GM03348 (cell line): ENCODE measurements around the gene RAPGEF6.

Experiments used
- DNase-seq: peaks from one replicate; pipeline ENCODE4 v3.0.0; 2012; ENCODE audit warnings: low spot score

RAPGEF6 gene

GRCh38 chr5:131541762-131542161, 93.3 kb downstream of the RAPGEF6 start:
- no peak for DNase-seq

GRCh38 chr5:131541071-131541470, 94.0 kb downstream of the RAPGEF6 start:
- no peak for DNase-seq

- no peak for DNase-seq
Observed at GRCh38 chr5:131539251-131539650, 95.8 kb downstream of the RAPGEF6 start.

GRCh38 chr5:131538177-131538593, 96.8 kb downstream of the RAPGEF6 start:
- DNase-seq = no peak

- DNase-seq = no peak
Observed at GRCh38 chr5:131536850-131537448, 98.1 kb downstream of the RAPGEF6 start.

GRCh38 chr5:131536211-131536826, 98.7 kb downstream of the RAPGEF6 start:
- DNase-seq = no peak

- DNase-seq = no peak
Observed at GRCh38 chr5:131534974-131535373, 100.1 kb downstream of the RAPGEF6 start.

GRCh38 chr5:131533836-131534235, 101.2 kb downstream of the RAPGEF6 start:
- no peak for DNase-seq

GRCh38 chr5:131532031-131532640, 102.9 kb downstream of the RAPGEF6 start:
- DNase-seq = no peak

- DNase-seq = no peak
Observed at GRCh38 chr5:131530706-131531331, 104.2 kb downstream of the RAPGEF6 start.

GRCh38 chr5:131528682-131529081, 106.3 kb downstream of the RAPGEF6 start:
- DNase-seq = no peak

GRCh38 chr5:131525805-131526204, 109.2 kb downstream of the RAPGEF6 start:
- DNase-seq = no peak

GRCh38 chr5:131524431-131524830, 110.6 kb downstream of the RAPGEF6 start:
- no peak for DNase-seq

- DNase-seq = no peak
Observed at GRCh38 chr5:131523500-131524185, 111.4 kb downstream of the RAPGEF6 start.

- DNase-seq = peak; percentile 9
Observed at GRCh38 chr5:131521252-131521651, 113.8 kb downstream of the RAPGEF6 start.

- DNase-seq = no peak
Observed at GRCh38 chr5:131515348-131515747, 119.7 kb downstream of the RAPGEF6 start.

- no peak for DNase-seq
Observed at GRCh38 chr5:131514316-131515283, 120.4 kb downstream of the RAPGEF6 start.

- no peak for DNase-seq
Observed at GRCh38 chr5:131513780-131514179, 121.2 kb downstream of the RAPGEF6 start.

- DNase-seq = no peak
Observed at GRCh38 chr5:131511934-131512333, 123.1 kb downstream of the RAPGEF6 start.

GRCh38 chr5:131509801-131510200, 125.2 kb downstream of the RAPGEF6 start:
- DNase-seq = no peak

- DNase-seq = no peak
Observed at GRCh38 chr5:131505237-131505908, 129.7 kb downstream of the RAPGEF6 start.
